ENCODE measurements around the gene SYNJ2.

SYNJ2 gene

DNA sequence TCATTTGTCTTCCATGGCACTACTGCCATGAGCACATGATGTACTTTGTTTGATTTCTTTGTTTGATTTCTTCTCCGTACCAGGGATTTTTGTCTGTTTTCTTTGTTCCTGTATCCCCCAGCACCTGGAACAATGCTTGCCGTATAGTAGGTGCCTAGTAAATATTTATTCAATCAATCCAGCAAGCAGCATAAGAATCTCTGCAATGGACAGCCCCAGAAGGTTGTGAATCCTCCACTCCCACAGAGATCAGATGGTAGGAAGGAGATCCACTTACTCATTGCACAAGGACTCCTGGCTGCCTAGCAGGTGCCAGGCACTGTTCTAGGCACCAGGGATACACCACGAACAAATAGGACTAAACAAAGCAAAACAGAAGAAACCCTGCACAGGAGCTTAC is 6.7 kb upstream of the SYNJ2 start:
- no peak for TF ChIP-seq TCF12 (IDR thresholded peaks at IDR 0.05; ENCODE audit: low read depth)
- no peak for TF ChIP-seq YY1 (IDR thresholded peaks at IDR 0.05; ENCODE audit: low read depth)
- no peak for TF ChIP-seq EGR1 (IDR thresholded peaks at IDR 0.05)
- TF ChIP-seq, protein P1, sequence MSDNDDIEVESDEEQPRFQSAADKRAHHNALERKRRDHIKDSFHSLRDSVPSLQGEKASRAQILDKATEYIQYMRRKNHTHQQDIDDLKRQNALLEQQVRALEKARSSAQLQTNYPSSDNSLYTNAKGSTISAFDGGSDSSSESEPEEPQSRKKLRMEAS (IDR thresholded peaks at IDR 0.05): no peak
- TF ChIP-seq TAF1 (IDR thresholded peaks at IDR 0.05; ENCODE audit: low read depth): no peak
- TF ChIP-seq, protein P2, sequence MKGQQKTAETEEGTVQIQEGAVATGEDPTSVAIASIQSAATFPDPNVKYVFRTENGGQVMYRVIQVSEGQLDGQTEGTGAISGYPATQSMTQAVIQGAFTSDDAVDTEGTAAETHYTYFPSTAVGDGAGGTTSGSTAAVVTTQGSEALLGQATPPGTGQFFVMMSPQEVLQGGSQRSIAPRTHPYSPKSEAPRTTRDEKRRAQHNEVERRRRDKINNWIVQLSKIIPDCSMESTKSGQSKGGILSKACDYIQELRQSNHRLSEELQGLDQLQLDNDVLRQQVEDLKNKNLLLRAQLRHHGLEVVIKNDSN (IDR thresholded peaks at IDR 0.05): no peak
- TF ChIP-seq TEAD4 (IDR thresholded peaks at IDR 0.05): no peak
- TF ChIP-seq FOXM1 (IDR thresholded peaks at IDR 0.05; ENCODE audit: borderline replicate concordance, low read depth): no peak
- no peak for TF ChIP-seq RAD21 (IDR thresholded peaks at IDR 0.05; ENCODE audit: low read depth)

DNA sequence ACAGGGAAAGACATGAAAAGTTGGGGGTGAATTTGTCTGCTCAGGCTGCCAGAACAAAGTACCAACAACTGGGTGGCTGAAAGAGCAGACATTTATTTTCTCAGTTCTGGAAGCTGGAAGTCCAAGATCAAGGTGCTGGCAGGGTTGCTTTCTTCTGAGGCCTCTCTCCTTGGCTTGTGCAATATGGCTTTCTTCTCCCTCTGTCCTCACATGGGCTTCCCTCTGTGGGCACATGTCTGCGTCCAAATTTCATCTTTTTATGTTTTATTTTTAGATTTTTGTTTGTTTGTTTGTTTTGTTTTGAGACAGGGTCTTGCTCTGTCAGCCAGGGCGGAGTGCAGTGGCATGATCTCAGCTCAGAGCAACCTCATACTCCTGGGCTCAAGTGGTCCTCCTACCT is 6.2 kb upstream of the SYNJ2 start:
- TF ChIP-seq YY1 (IDR thresholded peaks at IDR 0.05; ENCODE audit: low read depth) (no peak), ZBTB7A (IDR thresholded peaks at IDR 0.05; ENCODE audit: low read depth) (no peak), TCF12 (IDR thresholded peaks at IDR 0.05; ENCODE audit: low read depth) (no peak), RAD21 (IDR thresholded peaks at IDR 0.05; ENCODE audit: low read depth) (no peak), FOXM1 (IDR thresholded peaks at IDR 0.05; ENCODE audit: borderline replicate concordance, low read depth) (no peak), TAF1 (IDR thresholded peaks at IDR 0.05; ENCODE audit: low read depth) (no peak), TEAD4 (IDR thresholded peaks at IDR 0.05) (no peak), EGR1 (IDR thresholded peaks at IDR 0.05) (no peak)
- TF ChIP-seq, protein P2 (IDR thresholded peaks at IDR 0.05): no peak
- TF ChIP-seq, protein P3, sequence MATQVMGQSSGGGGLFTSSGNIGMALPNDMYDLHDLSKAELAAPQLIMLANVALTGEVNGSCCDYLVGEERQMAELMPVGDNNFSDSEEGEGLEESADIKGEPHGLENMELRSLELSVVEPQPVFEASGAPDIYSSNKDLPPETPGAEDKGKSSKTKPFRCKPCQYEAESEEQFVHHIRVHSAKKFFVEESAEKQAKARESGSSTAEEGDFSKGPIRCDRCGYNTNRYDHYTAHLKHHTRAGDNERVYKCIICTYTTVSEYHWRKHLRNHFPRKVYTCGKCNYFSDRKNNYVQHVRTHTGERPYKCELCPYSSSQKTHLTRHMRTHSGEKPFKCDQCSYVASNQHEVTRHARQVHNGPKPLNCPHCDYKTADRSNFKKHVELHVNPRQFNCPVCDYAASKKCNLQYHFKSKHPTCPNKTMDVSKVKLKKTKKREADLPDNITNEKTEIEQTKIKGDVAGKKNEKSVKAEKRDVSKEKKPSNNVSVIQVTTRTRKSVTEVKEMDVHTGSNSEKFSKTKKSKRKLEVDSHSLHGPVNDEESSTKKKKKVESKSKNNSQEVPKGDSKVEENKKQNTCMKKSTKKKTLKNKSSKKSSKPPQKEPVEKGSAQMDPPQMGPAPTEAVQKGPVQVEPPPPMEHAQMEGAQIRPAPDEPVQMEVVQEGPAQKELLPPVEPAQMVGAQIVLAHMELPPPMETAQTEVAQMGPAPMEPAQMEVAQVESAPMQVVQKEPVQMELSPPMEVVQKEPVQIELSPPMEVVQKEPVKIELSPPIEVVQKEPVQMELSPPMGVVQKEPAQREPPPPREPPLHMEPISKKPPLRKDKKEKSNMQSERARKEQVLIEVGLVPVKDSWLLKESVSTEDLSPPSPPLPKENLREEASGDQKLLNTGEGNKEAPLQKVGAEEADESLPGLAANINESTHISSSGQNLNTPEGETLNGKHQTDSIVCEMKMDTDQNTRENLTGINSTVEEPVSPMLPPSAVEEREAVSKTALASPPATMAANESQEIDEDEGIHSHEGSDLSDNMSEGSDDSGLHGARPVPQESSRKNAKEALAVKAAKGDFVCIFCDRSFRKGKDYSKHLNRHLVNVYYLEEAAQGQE (IDR thresholded peaks at IDR 0.05; ENCODE audit: low read depth): no peak
- TF ChIP-seq, protein P1 (IDR thresholded peaks at IDR 0.05): no peak

GRCh38 chr6:157976345-157977175 is 5.1 kb upstream of the SYNJ2 start:
- TF ChIP-seq ZBTB7A (IDR thresholded peaks at IDR 0.05; ENCODE audit: low read depth) (no peak), FOXM1 (IDR thresholded peaks at IDR 0.05; ENCODE audit: borderline replicate concordance, low read depth) (no peak), EGR1 (IDR thresholded peaks at IDR 0.05) (no peak), TEAD4 (IDR thresholded peaks at IDR 0.05) (no peak), EP300 (IDR thresholded peaks at IDR 0.05; ENCODE audit: borderline replicate concordance) (no peak), TAF1 (IDR thresholded peaks at IDR 0.05; ENCODE audit: low read depth) (no peak), YY1 (IDR thresholded peaks at IDR 0.05; ENCODE audit: low read depth) (no peak), CREB1 (IDR thresholded peaks at IDR 0.05; ENCODE audit: low read depth) (no peak), NFIC (IDR thresholded peaks at IDR 0.05) (no peak), CEBPB (IDR thresholded peaks at IDR 0.05) (no peak), RAD21 (IDR thresholded peaks at IDR 0.05; ENCODE audit: low read depth) (no peak), TCF12 (IDR thresholded peaks at IDR 0.05; ENCODE audit: low read depth) (no peak)
- TF ChIP-seq, protein P1 (IDR thresholded peaks at IDR 0.05): no peak
- TF ChIP-seq, protein P2 (IDR thresholded peaks at IDR 0.05): no peak
- TF ChIP-seq, protein P3 (IDR thresholded peaks at IDR 0.05; ENCODE audit: low read depth): no peak

GRCh38 chr6:157977176-157977804 is 4.4 kb upstream of the SYNJ2 start:
- TF ChIP-seq, protein P2 (IDR thresholded peaks at IDR 0.05): no peak
- TF ChIP-seq, protein P1 (IDR thresholded peaks at IDR 0.05): no peak
- TF ChIP-seq TAF1 (IDR thresholded peaks at IDR 0.05; ENCODE audit: low read depth) (no peak), NFIC (IDR thresholded peaks at IDR 0.05) (no peak), YY1 (IDR thresholded peaks at IDR 0.05; ENCODE audit: low read depth) (no peak), CEBPB (IDR thresholded peaks at IDR 0.05) (no peak), RAD21 (IDR thresholded peaks at IDR 0.05; ENCODE audit: low read depth) (no peak), ZBTB7A (IDR thresholded peaks at IDR 0.05; ENCODE audit: low read depth) (no peak), TEAD4 (IDR thresholded peaks at IDR 0.05) (no peak), FOXM1 (IDR thresholded peaks at IDR 0.05; ENCODE audit: borderline replicate concordance, low read depth) (no peak), EP300 (IDR thresholded peaks at IDR 0.05; ENCODE audit: borderline replicate concordance) (no peak), TCF12 (IDR thresholded peaks at IDR 0.05; ENCODE audit: low read depth) (no peak), EGR1 (IDR thresholded peaks at IDR 0.05) (no peak), CREB1 (IDR thresholded peaks at IDR 0.05; ENCODE audit: low read depth) (no peak)
- TF ChIP-seq, protein P3 (IDR thresholded peaks at IDR 0.05; ENCODE audit: low read depth): no peak

Data from Ishikawa (cell line).